ENCODE measurements around the gene CASK. TPM values are rescaled to one million over a fixed set of nuclear protein-coding genes. Genes with fewer than 3 reads are reported as not detected.

CASK gene, protein sequence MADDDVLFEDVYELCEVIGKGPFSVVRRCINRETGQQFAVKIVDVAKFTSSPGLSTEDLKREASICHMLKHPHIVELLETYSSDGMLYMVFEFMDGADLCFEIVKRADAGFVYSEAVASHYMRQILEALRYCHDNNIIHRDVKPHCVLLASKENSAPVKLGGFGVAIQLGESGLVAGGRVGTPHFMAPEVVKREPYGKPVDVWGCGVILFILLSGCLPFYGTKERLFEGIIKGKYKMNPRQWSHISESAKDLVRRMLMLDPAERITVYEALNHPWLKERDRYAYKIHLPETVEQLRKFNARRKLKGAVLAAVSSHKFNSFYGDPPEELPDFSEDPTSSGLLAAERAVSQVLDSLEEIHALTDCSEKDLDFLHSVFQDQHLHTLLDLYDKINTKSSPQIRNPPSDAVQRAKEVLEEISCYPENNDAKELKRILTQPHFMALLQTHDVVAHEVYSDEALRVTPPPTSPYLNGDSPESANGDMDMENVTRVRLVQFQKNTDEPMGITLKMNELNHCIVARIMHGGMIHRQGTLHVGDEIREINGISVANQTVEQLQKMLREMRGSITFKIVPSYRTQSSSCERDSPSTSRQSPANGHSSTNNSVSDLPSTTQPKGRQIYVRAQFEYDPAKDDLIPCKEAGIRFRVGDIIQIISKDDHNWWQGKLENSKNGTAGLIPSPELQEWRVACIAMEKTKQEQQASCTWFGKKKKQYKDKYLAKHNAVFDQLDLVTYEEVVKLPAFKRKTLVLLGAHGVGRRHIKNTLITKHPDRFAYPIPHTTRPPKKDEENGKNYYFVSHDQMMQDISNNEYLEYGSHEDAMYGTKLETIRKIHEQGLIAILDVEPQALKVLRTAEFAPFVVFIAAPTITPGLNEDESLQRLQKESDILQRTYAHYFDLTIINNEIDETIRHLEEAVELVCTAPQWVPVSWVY
- total RNA-seq (2014; rRNA removed; shearing (Covaris generic); ENCODE audit: low replicate concordance) = 36.7 and 42.5 TPM in 2 replicates

DNA sequence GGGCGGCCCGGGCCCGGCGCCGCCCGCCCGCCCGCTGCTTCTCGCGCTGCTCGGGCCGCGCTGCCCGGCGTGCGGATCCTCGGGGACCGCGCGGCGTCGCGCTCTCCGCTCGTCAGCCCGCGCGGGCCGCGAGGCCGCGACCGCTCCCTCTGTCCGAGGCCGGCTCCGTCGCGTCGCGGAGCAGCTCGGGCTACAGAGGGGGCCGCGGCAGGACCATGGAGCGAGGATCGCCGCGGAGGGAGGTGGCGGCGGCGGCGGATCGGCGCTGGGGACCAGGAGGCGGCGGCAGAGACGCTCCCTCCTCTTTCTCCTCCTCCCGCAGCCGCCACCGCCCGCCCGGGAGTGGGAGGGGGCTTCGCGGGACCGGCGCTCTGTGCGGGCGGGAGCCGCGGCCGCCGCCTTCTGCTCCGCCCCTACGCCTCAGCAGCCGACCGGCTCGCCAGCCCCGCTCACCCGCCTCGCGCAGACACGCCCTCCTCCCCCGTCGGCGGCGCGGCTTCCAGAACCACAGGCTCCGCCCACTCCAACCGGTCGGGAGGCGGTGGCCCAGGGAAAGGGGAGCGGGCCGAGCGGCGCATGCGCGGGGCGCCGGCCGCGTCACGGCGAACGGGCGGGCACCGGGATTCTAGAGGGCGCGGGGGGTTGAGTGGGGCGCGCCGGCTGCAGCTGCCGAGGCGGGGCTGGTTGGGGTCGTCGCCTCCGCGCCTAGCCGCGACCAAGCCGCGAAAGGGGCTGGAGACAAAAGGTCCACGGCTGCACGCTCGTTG is at the start of gene CASK:
TSS of gene CASK (minus strand) at position 344 of the 767 bp plus-strand sequence. CDS start 566 bp downstream, outside the sequence.
- DNase-seq (ENCODE audit: low read depth) = peak; percentile 95
- in situ Hi-C loops (cut with HindIII; ENCODE audit: low pct_unique_long_range_greater_than_20kb, low sequenced_read_pairs) = no loop called here

DNA sequence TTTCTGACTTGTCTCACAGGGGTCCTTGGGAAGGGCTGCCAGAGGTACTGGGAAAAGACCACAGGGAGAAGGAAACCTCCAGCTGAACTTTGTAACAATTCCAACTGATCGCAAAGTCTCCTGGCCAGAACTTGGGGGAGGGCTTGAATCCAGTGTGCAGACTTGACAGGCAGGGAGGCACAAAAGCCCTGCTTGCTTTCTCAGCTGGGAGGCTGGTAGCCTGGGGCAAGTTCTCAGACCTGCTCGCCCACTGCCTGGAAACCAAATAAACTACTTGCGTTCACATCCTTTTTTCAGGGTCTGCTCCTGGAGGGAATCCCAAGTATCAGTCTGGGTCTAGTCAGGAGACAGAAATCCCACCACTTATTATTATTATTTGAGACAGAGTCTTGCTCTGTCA is 48.0 kb upstream of the CASK start:
- no peak for DNase-seq (ENCODE audit: low read depth)
- in situ Hi-C loops (cut with HindIII; ENCODE audit: low pct_unique_long_range_greater_than_20kb, low sequenced_read_pairs) = no loop called here

DNA sequence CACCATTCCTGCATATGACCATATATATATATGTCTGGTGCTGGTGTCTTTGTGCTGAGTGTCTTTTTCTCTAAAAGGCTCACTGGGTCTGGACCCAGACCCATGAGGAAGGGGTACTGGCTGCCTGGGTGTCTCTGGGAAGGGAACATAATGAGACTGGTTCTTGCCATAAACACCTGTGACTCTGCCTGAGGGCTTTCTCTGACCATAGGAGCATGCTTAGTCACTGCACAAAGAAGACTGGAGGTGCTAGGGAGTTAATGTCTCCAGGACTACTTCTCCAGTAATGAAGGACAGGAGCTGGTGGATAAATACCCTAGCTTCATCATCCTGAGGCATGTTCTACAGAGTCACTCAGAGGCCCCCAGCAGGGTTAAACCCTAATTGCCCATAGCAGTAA is 47.1 kb upstream of the CASK start:
- no peak for DNase-seq (ENCODE audit: low read depth)
- in situ Hi-C loops (cut with HindIII; ENCODE audit: low pct_unique_long_range_greater_than_20kb, low sequenced_read_pairs) = no loop called here

DNA sequence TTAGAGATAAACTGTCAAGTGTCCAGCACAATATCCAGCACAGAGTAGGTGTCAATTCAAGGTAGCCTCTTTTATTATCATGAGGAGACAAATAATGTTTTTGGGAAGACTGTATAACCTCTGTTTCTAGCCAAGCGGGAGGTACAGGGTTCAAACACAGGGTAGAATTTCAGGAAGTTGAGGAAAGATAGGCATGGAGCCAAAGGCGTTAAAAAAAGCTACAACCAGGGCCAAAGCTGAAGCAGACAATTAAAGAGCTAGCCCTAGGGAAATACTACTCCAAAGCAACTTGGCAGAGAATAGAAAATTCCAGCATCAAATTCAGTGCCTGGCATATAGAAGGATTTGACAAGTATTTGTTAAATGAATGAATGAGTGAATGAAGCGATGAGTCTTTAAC is 40.0 kb upstream of the CASK start:
- no peak for DNase-seq (ENCODE audit: low read depth)
- in situ Hi-C loops (cut with HindIII; ENCODE audit: low pct_unique_long_range_greater_than_20kb, low sequenced_read_pairs) = no loop called here

DNA sequence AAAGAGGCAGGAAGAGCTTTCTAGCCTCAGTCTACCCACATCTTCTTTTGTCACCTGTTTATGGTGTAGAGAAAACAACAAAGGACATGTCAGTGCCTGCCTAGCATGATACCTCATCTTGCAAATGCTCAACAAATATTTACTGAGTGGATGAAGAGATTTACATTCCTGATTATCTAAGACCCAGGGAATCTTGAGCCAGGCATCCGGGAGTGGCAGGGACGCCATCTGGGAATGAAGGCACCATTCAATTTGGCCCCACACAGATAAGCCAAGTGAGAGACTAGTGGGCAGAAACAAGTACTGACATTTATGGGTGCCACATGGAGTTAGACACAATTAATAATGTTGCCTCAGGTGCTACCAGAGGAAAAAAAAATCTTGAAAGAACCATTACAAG is 36.8 kb upstream of the CASK start:
- DNase-seq (ENCODE audit: low read depth) = no peak
- in situ Hi-C loops (cut with HindIII; ENCODE audit: low pct_unique_long_range_greater_than_20kb, low sequenced_read_pairs) = no loop called here

DNA sequence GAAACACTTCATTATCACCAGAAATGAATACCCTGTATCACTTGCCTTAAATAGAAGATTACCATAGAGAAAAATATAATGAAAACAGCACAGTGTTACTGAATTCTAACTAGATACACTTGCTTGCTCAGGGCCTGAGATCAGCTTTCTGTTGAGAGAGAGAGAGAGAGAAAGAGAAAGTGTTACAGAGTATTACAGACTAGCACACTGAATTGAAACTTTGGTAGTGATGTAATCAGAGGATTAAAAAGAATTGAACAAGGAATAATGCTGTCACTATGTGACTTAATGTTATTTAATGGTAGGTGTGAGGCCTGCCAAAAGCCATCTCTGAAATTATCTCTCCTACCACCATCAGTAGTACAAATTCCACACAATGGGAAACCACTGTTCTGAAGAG is 35.5 kb upstream of the CASK start:
- in situ Hi-C loops (cut with HindIII; ENCODE audit: low pct_unique_long_range_greater_than_20kb, low sequenced_read_pairs) = no loop called here
- DNase-seq (ENCODE audit: low read depth) = no peak

DNA sequence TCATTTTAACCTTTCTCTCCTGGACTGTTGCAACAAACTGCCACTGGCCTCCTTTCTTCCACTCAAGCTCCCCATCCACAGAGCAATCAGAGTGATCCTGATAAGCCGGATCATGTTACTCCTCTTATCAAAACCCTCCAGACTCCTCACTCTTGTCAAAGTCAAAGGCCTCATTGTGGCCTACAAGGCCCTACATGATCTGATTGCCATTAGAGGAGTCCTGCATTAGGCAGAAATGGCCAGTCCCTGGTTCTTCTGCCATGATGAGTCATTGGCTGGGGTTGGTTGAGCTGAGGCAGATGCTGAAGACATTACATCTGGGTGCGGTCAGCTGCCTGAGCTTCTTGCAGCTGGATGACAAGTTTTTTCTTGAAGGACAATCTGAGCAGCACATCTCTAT is 32.7 kb upstream of the CASK start:
- DNase-seq (ENCODE audit: low read depth) = no peak
- in situ Hi-C loops (cut with HindIII; ENCODE audit: low pct_unique_long_range_greater_than_20kb, low sequenced_read_pairs) = no loop called here

DNA sequence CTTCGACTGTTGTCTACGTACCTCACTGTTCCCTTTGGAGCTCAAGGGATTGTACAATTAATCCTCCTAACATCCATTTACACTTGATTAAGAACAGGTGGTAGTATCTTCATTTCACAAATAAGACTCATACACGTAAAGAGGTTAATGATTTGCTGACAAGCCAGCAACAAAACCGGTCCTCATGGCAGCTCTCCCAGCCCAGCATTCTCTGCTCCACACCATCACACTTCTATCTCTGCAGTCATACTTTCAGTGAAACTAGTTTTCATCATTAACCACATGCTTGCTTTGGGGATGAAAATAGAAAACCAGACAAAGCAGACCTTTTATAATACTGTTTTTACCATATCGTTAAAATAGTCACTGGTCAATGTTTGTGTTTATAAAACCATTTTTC is 28.7 kb upstream of the CASK start:
- in situ Hi-C loops (cut with HindIII; ENCODE audit: low pct_unique_long_range_greater_than_20kb, low sequenced_read_pairs) = no loop called here

DNA sequence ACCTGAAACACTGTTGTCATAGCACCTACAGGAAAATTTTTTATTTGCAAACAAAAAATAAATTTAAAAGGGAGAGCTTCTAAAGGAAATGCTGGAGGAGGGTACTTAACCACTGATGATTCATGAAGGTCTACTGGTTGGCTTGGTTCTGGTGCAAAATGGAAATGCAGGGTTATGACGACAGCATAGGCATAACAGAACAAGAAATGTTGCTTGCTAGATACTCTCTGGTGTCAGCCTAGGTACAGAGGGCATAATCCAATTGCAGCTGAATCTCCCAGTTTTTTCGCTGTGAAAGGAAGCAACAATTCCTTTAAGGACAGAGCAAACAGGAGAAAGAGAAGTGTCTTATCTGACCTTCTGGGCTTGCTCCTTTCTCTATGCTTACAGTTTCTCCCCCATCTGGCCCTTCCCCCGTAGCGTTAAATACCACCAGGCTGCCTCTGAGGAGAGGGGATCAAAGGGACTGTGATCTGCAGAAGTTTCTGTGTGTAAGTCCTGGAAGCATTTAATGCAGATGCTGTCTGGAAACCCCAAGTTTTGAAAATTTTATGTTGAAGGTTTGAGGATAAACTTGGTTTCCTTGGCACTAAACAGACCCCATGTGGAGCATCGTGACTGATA is 23.7 kb upstream of the CASK start:
- no peak for DNase-seq (ENCODE audit: low read depth)
- in situ Hi-C loops (cut with HindIII; ENCODE audit: low pct_unique_long_range_greater_than_20kb, low sequenced_read_pairs) = no loop called here

More for the DNA sequence above, 28.7 kb upstream of the CASK start:
- no peak for DNase-seq (ENCODE audit: low read depth)

DNA sequence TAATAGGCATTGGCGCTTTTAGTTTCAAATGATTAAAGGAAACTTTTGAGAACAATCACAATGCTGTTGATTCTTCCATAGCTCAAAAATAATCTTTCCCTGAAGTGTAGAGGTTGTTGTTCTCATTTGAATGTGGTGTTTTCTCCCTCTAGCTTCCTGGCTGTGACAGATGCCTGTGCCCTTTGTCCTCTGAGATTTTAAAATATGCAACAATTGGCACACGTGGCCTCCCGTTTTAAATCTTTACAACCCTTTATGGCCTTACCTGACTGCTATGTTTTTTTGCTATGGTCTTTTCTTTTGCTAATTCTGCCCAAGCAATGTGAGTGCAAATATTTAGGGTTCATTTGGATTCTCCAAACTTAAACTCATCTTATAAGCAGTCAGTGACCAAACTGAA is 22.9 kb upstream of the CASK start:
- in situ Hi-C loops (cut with HindIII; ENCODE audit: low pct_unique_long_range_greater_than_20kb, low sequenced_read_pairs) = no loop called here
- DNase-seq (ENCODE audit: low read depth) = no peak

DNA sequence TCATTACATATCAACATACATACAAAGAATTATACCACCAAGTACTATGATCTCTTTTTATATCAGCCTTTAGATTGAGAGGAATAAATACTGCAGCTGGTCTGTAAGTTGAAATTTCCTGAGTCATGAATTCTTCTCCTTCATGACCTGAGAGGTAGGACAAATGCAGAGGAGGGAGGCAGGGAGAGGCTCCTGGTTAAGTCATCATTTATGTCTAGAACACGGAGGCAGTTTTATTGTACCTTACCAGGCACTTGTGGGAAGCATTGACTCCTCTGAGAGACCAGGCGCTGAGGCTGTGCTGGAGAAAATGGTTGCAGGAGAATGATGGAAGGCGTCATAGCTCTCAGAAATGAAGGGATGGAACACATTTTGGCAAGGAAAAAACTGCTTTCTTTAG is 12.5 kb upstream of the CASK start:
- DNase-seq (ENCODE audit: low read depth) = no peak

DNA sequence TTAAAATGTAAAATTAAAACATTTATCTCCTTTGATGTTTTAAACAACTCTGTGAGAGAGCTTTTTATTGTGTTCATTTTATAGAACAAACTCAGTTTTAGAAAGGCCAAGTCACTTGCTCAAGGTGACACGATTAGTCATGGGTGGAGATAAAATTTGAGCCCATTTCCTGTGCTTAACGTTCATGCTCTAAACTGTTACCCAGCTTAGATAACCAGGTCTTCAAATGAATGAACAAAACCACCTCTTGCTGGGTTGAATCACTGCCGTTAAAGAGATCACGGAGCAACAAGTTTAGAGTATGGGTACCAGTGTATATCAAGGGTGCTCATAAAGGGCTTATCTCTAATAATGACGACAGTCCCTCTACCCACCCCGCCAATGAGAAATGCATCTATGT is 10.2 kb upstream of the CASK start:
- in situ Hi-C loops (cut with HindIII; ENCODE audit: low pct_unique_long_range_greater_than_20kb, low sequenced_read_pairs) = no loop called here
- no peak for DNase-seq (ENCODE audit: low read depth)

More for the DNA sequence above, 12.5 kb upstream of the CASK start:
- in situ Hi-C loops (cut with HindIII; ENCODE audit: low pct_unique_long_range_greater_than_20kb, low sequenced_read_pairs) = no loop called here

DNA sequence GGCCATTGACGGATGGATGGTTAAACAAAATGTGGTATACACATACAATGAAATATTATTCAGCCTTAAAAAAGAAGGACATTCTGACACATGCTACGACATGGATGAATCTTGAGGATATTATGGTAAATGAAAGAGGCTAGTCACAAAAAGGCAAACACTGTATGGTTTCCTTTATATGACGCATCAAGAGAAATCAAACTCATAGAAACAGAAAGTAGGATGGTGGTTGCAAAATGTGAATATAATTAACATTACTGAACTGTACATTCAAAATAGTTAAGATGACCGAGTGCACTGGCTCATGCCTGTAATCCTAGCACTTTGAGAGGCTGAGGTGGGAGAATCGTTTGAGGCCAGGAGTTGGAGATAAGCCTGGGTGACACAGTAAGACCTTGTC is 9.5 kb upstream of the CASK start:
- DNase-seq (ENCODE audit: low read depth) = no peak
- in situ Hi-C loops (cut with HindIII; ENCODE audit: low pct_unique_long_range_greater_than_20kb, low sequenced_read_pairs) = no loop called here

DNA sequence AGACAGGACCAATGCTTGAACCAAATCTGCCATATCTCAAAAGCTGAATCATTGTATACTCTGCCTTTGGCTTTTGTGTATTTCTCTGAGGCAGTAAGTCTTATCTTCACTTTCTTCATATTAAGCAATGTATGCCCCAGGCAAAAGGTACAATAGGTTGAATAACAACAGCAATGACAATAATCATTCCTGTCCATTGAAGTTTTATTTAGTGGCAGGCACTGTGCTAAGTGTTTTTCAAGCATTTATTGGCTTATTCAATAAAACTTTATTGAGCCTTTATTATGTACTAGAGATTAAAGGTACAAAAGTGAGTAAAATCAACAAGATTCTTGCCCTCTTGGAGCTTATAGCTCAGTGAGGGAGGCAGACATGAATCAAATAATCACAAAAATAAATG is 8.2 kb upstream of the CASK start:
- in situ Hi-C loops (cut with HindIII; ENCODE audit: low pct_unique_long_range_greater_than_20kb, low sequenced_read_pairs) = no loop called here
- DNase-seq (ENCODE audit: low read depth) = no peak

DNA sequence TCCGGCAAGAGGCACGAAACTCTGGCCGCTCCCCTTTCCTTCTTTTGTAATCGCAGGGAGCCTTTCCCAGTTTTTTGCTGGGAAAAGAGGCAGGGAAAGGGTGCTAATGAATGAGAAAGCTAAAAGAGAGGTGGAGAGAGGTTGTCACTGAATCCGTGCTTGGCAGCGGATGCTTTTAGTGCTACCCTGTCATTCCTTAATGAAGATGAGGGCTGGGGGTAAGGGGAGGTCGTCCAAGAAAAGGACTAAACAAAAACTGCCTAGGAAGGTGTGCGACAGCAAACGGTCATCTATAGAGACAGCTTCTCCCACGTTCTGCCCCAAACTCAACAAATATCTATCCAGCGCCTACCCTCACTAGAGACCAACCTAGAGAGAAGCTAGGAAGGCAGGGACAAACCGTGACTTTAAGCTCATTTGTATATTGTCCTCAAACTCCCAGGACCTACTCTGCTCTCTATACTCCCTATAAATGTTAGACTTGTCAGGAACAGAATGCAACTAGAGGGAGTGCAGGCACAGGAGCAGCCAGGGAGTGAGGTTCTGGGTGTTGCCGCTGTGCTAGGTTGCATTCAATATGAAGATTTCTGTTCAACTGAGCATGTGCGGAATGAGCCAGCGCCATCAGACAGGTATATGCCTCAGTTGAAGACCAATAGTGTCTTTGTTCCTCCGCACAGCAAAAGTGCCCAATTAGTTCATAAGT is 777 bp upstream of the CASK start:
- peak; percentile 54 for DNase-seq (ENCODE audit: low read depth)
- in situ Hi-C loops (cut with HindIII; ENCODE audit: low pct_unique_long_range_greater_than_20kb, low sequenced_read_pairs) = no loop called here

DNA sequence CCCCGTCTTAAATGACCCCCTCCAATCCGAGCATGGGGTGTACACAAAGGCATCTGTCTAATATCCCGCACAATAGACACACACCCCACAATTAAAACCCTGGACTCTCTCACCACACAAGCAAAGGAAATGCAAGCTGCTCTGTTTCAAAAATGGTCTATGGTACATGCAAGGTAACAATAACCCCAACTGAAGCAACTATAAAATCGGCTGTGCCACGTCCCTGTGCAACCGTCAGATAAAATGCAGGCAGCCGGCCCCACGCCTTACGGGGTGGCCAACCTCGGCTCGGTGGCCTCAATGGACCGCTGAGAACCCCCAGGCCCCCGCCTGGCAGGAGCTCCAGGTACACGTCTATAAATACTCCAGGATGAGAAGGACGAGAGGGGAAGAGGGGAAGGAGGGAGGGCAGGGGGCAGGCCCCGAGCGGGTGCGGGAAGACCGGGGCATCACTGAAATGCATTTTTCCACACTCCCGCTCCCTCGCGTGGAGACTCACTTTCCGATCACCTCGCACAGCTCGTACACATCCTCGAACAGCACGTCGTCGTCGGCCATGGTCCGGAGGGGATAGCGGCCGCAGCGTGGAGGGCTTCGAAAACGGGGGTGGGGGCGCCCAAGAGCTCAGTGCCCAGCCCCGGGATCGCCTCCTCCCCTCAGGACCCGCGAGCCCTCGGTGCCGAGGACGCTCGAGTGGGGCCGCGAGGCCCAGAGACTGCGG is 763 bp downstream of the CASK start:
- DNase-seq (ENCODE audit: low read depth) = peak; percentile 38

More for the DNA sequence above, 763 bp downstream of the CASK start:
- in situ Hi-C loops (cut with HindIII; ENCODE audit: low pct_unique_long_range_greater_than_20kb, low sequenced_read_pairs) = no loop called here
